Erythroblast (primary cell): ENCODE data around the gene DSCAM.

ENCODE experiments used
- GATA1 ChIP-seq: IDR thresholded peaks from 2 replicates; pipeline ENCODE4 v1.6.1; 2011; ENCODE audit warnings: low read depth, mild to moderate bottlenecking, control low read depth, low read length, moderate library complexity
- POLR2A ChIP-seq: IDR thresholded peaks from 2 replicates; pipeline ENCODE4 v1.6.1; 2011; ENCODE audit warnings: mild to moderate bottlenecking, low read length

GRCh38 chr21:40227096-40227495 is 619.9 kb downstream of the DSCAM start:
- no peak for TF ChIP-seq POLR2A
- no peak for TF ChIP-seq GATA1
